B cell (primary cell): ENCODE measurements around the gene SEC22B.
"Not testable (repeated sequence)": the region's sequence is repeated elsewhere in the genome, so short reads cannot be mapped to it uniquely, and the experiment has no call there.

ENCODE experiments used
- CTCF ChIP-seq: fragments of 200-600 bp; IDR thresholded peaks from one replicate; pipeline ENCODE4 v1.8.0; 2022; ENCODE audit warnings: antibody characterized with exemption, mild to moderate bottlenecking
- EZH2 ChIP-seq: IDR thresholded peaks from 2 replicates; pipeline ENCODE4 v1.6.1; 2012; ENCODE audit warnings: borderline replicate concordance, low read depth, mild to moderate bottlenecking, moderate library complexity, low read length; ENCODE audit not compliant: insufficient read depth, poor library complexity, severe bottlenecking

- TF ChIP-seq CTCF, EZH2: not testable (repeated sequence)
Observed at GRCh38 chr1:120120525-120120924, 55.8 kb downstream of the SEC22B start.
